Measurements from ENCODE around the gene SMPD3. TPM values are rescaled to one million over a fixed set of nuclear protein-coding genes. Genes with fewer than 3 reads are reported as not detected.

SMPD3 gene
- total RNA-seq, 1 experiment from 2014 or later, result 1.4 TPM

DNA sequence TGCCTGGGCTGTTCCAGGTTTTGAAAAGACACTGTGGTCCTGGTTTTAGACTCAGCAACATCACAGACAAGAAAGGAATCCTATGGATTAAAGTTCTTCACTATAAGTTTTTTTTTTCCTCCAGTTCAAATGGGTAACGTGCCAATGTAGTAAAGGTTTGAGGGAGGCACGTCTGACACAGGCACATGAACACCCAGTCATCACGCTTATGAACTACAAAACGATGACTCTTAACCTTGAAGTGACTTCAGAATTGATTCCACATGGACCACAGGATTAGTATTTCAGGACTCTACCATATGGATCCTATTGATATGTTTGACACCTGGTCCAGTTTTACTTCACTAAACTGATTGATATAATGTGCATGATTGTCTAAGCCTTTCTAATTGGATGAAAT lies 135.2 kb downstream of the SMPD3 start:
- ChIA-PET CTCF (no interaction called here), POLR2A (no interaction called here)
- no peak overlapping the region for H3K4me3 Mint-ChIP-seq
- no peak overlapping the region for H3K27ac Mint-ChIP-seq
- ATAC-seq (no peak), DNase-seq (ENCODE audit: low spot score) (no peak)
- peaks cover 18% of the 10 kb centered on the region for H3K4me1 Mint-ChIP-seq
- no peaks in the 10 kb centered on the region for H3K27me3 Mint-ChIP-seq (ENCODE audit: low read depth)
- peaks cover 17% of the 10 kb centered on the region for H3K36me3 Mint-ChIP-seq
- no peaks in the 10 kb centered on the region for H3K9me3 Mint-ChIP-seq
- TF ChIP-seq AFF4 (CRISPR knock-in tag; IDR thresholded peaks at IDR 0.05; ENCODE audit: borderline replicate concordance) (no peak), TEAD1 (CRISPR knock-in tag; IDR thresholded peaks at IDR 0.05) (no peak), ETV6 (CRISPR knock-in tag; IDR thresholded peaks at IDR 0.05) (no peak), MYBL2 (CRISPR knock-in tag; IDR thresholded peaks at IDR 0.05) (no peak), ESRRA (CRISPR knock-in tag; IDR thresholded peaks at IDR 0.05; ENCODE audit: borderline replicate concordance) (no peak), KAT7 (CRISPR knock-in tag; IDR thresholded peaks at IDR 0.05; ENCODE audit: borderline replicate concordance) (no peak), USF2 (CRISPR knock-in tag; IDR thresholded peaks at IDR 0.05) (no peak)

GRCh38 chr16:68310774-68311511 lies 137.4 kb downstream of the SMPD3 start, which contains the start of the genes PRMT7 and SLC7A6OS:
Gene PRMT7, plus strand, starts transcription at chr16:68311019. Its CDS starts 4,961 bp downstream, at chr16:68315980.
Gene SLC7A6OS, minus strand, starts transcription at chr16:68310946. Its CDS starts 20 bp downstream, at chr16:68310926.
- ChIA-PET CTCF (interaction anchor here (0.5 to 3.5 kb wide), 12 partner anchors 9 to 342 kb away, joined by 3 to 41 read pairs (median 4); partner anchors contain the start of genes NFATC3, SLC12A4 and SLC7A6), POLR2A (interaction anchor here (0.6 to 1.4 kb wide), 8 partner anchors 8 to 77 kb away, joined by 3 to 8 read pairs (median 4); partner anchors contain the start of genes ESRP2 and SLC7A6)
- Mint-ChIP-seq H3K27me3 (ENCODE audit: low read depth) (no peaks in the 10 kb centered on the region), H3K9me3 (no peaks in the 10 kb centered on the region), H3K36me3 (peaks cover 15% of the 10 kb centered on the region), H3K4me1 (peaks cover 18% of the 10 kb centered on the region), H3K27ac (peak within 1 kb of the TSS; percentile 97), H3K4me3 (peak within 1 kb of the TSS; percentile 95)
- peak; percentile 90 for DNase-seq (ENCODE audit: low spot score)
- ATAC-seq, result peak; percentile 99
- TF ChIP-seq, protein P1, sequence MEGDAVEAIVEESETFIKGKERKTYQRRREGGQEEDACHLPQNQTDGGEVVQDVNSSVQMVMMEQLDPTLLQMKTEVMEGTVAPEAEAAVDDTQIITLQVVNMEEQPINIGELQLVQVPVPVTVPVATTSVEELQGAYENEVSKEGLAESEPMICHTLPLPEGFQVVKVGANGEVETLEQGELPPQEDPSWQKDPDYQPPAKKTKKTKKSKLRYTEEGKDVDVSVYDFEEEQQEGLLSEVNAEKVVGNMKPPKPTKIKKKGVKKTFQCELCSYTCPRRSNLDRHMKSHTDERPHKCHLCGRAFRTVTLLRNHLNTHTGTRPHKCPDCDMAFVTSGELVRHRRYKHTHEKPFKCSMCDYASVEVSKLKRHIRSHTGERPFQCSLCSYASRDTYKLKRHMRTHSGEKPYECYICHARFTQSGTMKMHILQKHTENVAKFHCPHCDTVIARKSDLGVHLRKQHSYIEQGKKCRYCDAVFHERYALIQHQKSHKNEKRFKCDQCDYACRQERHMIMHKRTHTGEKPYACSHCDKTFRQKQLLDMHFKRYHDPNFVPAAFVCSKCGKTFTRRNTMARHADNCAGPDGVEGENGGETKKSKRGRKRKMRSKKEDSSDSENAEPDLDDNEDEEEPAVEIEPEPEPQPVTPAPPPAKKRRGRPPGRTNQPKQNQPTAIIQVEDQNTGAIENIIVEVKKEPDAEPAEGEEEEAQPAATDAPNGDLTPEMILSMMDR (IDR thresholded peaks at IDR 0.05), result no peak
- TF ChIP-seq ETV6 (CRISPR knock-in tag; IDR thresholded peaks at IDR 0.05), result peak; percentile 75
- TF ChIP-seq ZNF121 (CRISPR knock-in tag; IDR thresholded peaks at IDR 0.05), result no peak
- TF ChIP-seq, protein P2, sequence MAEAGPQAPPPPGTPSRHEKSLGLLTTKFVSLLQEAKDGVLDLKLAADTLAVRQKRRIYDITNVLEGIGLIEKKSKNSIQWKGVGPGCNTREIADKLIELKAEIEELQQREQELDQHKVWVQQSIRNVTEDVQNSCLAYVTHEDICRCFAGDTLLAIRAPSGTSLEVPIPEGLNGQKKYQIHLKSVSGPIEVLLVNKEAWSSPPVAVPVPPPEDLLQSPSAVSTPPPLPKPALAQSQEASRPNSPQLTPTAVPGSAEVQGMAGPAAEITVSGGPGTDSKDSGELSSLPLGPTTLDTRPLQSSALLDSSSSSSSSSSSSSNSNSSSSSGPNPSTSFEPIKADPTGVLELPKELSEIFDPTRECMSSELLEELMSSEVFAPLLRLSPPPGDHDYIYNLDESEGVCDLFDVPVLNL (CRISPR knock-in tag; IDR thresholded peaks at IDR 0.05; ENCODE audit: borderline replicate concordance, low read depth), result peak; percentile 64; the same call in 1 of the 2 replicates
- TF ChIP-seq ZMAT4 (CRISPR knock-in tag; IDR thresholded peaks at IDR 0.05), result no peak
- peak; percentile 97 for TF ChIP-seq MAX (CRISPR knock-in tag; IDR thresholded peaks at IDR 0.05)
- TF ChIP-seq, protein P3, sequence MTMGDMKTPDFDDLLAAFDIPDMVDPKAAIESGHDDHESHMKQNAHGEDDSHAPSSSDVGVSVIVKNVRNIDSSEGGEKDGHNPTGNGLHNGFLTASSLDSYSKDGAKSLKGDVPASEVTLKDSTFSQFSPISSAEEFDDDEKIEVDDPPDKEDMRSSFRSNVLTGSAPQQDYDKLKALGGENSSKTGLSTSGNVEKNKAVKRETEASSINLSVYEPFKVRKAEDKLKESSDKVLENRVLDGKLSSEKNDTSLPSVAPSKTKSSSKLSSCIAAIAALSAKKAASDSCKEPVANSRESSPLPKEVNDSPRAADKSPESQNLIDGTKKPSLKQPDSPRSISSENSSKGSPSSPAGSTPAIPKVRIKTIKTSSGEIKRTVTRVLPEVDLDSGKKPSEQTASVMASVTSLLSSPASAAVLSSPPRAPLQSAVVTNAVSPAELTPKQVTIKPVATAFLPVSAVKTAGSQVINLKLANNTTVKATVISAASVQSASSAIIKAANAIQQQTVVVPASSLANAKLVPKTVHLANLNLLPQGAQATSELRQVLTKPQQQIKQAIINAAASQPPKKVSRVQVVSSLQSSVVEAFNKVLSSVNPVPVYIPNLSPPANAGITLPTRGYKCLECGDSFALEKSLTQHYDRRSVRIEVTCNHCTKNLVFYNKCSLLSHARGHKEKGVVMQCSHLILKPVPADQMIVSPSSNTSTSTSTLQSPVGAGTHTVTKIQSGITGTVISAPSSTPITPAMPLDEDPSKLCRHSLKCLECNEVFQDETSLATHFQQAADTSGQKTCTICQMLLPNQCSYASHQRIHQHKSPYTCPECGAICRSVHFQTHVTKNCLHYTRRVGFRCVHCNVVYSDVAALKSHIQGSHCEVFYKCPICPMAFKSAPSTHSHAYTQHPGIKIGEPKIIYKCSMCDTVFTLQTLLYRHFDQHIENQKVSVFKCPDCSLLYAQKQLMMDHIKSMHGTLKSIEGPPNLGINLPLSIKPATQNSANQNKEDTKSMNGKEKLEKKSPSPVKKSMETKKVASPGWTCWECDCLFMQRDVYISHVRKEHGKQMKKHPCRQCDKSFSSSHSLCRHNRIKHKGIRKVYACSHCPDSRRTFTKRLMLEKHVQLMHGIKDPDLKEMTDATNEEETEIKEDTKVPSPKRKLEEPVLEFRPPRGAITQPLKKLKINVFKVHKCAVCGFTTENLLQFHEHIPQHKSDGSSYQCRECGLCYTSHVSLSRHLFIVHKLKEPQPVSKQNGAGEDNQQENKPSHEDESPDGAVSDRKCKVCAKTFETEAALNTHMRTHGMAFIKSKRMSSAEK (CRISPR knock-in tag; IDR thresholded peaks at IDR 0.05; ENCODE audit: borderline replicate concordance), result no peak
- peak; percentile 97 for TF ChIP-seq ARID4B (CRISPR knock-in tag; IDR thresholded peaks at IDR 0.05; ENCODE audit: borderline replicate concordance)
- TF ChIP-seq SMAD3 (CRISPR knock-in tag; IDR thresholded peaks at IDR 0.05; ENCODE audit: borderline replicate concordance), result peak; percentile 81

All from WTC11 (cell line).